GM23338 (cell line): ENCODE measurements around the gene HEATR1.
A peak's percentile ranks its signal among the peaks of the same experiment; 100 is the strongest.

Source experiments
- CTCF ChIP-seq, 2 experiments: fragments of 200-600 bp in 1 of 2; sonication (generic) in 1 of 2; conservative IDR thresholded peaks; 2 replicates each; pipeline versions ENCODE4 v1.5.1 to v1.6.1; 2016 to 2017; ENCODE audit warnings: antibody characterized with exemption in 2 of 2, low read depth in 2 of 2, mild to moderate bottlenecking in 2 of 2, moderate library complexity in 1 of 2
- EZH2 ChIP-seq: fragments of 200-600 bp; sonication (generic); IDR thresholded peaks from one replicate; pipeline ENCODE4 v1.8.0; 2017; ENCODE audit warnings: antibody characterized with exemption, mild to moderate bottlenecking, low read depth; ENCODE audit not compliant: unreplicated experiment
- EZH2phosphoT487 ChIP-seq: fragments of 200-600 bp; sonication (generic); IDR thresholded peaks from one replicate; pipeline ENCODE4 v1.8.1; 2018; ENCODE audit warnings: antibody characterized with exemption; ENCODE audit not compliant: unreplicated experiment
- POLR2AphosphoS5 ChIP-seq: IDR thresholded peaks from 2 replicates; pipeline ENCODE4 v1.6.1; 2016; ENCODE audit warnings: antibody characterized with exemption, low read depth

- TF ChIP-seq CTCF (conservative IDR thresholded peaks at IDR 0.05; ENCODE audit: low read depth in 2 of 2) (peak in 1 of 2 experiments; percentile 17; a peak in 1 of 4 replicates), EZH2 (no peak), POLR2AphosphoS5 (no peak), EZH2phosphoT487 (no peak)
Measured at GRCh38 chr1:236642763-236643162, 38.4 kb upstream of the HEATR1 start.
